Measurements from ENCODE around the gene ELAC1. TPM values are rescaled to one million over a fixed set of nuclear protein-coding genes. Genes with fewer than 3 reads are reported as not detected.
"Not testable (repeated sequence)": the region's sequence is repeated elsewhere in the genome, so short reads cannot be mapped to it uniquely, and the experiment has no call there.

Gene ELAC1
- 13.3 TPM for polyA plus RNA-seq

- peaks cover 6% of the 10 kb centered on the region for H3K36me3 Mint-ChIP-seq
- peaks cover 2 to 8% (median 6%) of the 10 kb centered on the region in 3 donors for H3K9me3 Mint-ChIP-seq
- H3K27ac Mint-ChIP-seq, result peak within 1 kb of the TSS; percentile 88 to 94 (median 90)
- H3K4me3 Mint-ChIP-seq, result peak within 1 kb of the TSS; percentile 90 to 98 (median 95)
- no peaks in the 10 kb centered on the region for H3K27me3 Mint-ChIP-seq
- peaks cover 9 to 21% (median 13%) of the 10 kb centered on the region in 3 donors for H3K4me1 Mint-ChIP-seq
These were observed at the start of gene ELAC1 for GRCh38 chr18:50967714-50968661. TSS of gene ELAC1 (plus strand) at chr18:50968040. CDS start at chr18:50974405, 6,365 bp downstream.

GRCh38 chr18:50918153-50918552, 49.7 kb upstream of the ELAC1 start:
- no peaks in the 10 kb centered on the region for H3K27me3 Mint-ChIP-seq
- H3K9me3 Mint-ChIP-seq, result no peaks in the 10 kb centered on the region
- H3K36me3 Mint-ChIP-seq, result peaks cover 7% of the 10 kb centered on the region
- H3K4me3 Mint-ChIP-seq, result no peak overlapping the region
- peak overlapping the region in 1 of 3 donors; percentile 54 for H3K27ac Mint-ChIP-seq
- H3K4me1 Mint-ChIP-seq, result peaks cover 0 to 3% (median 0%) of the 10 kb centered on the region in 3 donors

GRCh38 chr18:50924372-50924771, 43.5 kb upstream of the ELAC1 start:
- Mint-ChIP-seq H3K27me3 (no peaks in the 10 kb centered on the region), H3K36me3 (peaks cover 17% of the 10 kb centered on the region), H3K4me1 (no peaks in the 10 kb centered on the region), H3K9me3 (peaks cover 0 to 9% (median 0%) of the 10 kb centered on the region in 3 donors), H3K27ac (no peak overlapping the region), H3K4me3 (no peak overlapping the region)

- Mint-ChIP-seq H3K27me3 (no peaks in the 10 kb centered on the region), H3K4me3 (peak overlapping the region in 1 of 4 donors; percentile 37), H3K4me1 (no peaks in the 10 kb centered on the region), H3K36me3 (peaks cover 17% of the 10 kb centered on the region), H3K27ac (no peak overlapping the region), H3K9me3 (peaks cover 0 to 9% (median 0%) of the 10 kb centered on the region in 3 donors)
These were observed 41.3 kb upstream of the ELAC1 start for GRCh38 chr18:50926521-50926920.

- peaks cover 0 to 9% (median 0%) of the 10 kb centered on the region in 3 donors for H3K9me3 Mint-ChIP-seq
- H3K27ac Mint-ChIP-seq, result no peak overlapping the region
- no peaks in the 10 kb centered on the region for H3K4me1 Mint-ChIP-seq
- peaks cover 15% of the 10 kb centered on the region for H3K36me3 Mint-ChIP-seq
- H3K27me3 Mint-ChIP-seq, result no peaks in the 10 kb centered on the region
- no peak overlapping the region for H3K4me3 Mint-ChIP-seq
These were observed 39.3 kb upstream of the ELAC1 start for GRCh38 chr18:50928551-50928950.

- peaks cover 5% of the 10 kb centered on the region for H3K36me3 Mint-ChIP-seq
- no peaks in the 10 kb centered on the region for H3K9me3 Mint-ChIP-seq
- peaks cover 1 to 8% (median 2%) of the 10 kb centered on the region in 3 donors for H3K4me1 Mint-ChIP-seq
- H3K27ac Mint-ChIP-seq, result no peak overlapping the region
- no peak overlapping the region for H3K4me3 Mint-ChIP-seq
- no peaks in the 10 kb centered on the region for H3K27me3 Mint-ChIP-seq
These were observed 34.2 kb upstream of the ELAC1 start for GRCh38 chr18:50933684-50934083.

- Mint-ChIP-seq H3K36me3 (peaks cover 2% of the 10 kb centered on the region), H3K9me3 (no peaks in the 10 kb centered on the region), H3K27ac (no peak overlapping the region), H3K4me3 (no peak overlapping the region), H3K4me1 (peaks cover 1 to 8% (median 2%) of the 10 kb centered on the region in 3 donors), H3K27me3 (no peaks in the 10 kb centered on the region)
These were observed 33.2 kb upstream of the ELAC1 start for GRCh38 chr18:50934545-50935211.

- no peaks in the 10 kb centered on the region for H3K27me3 Mint-ChIP-seq
- no peaks in the 10 kb centered on the region for H3K9me3 Mint-ChIP-seq
- no peak overlapping the region for H3K4me3 Mint-ChIP-seq
- peaks cover 2% of the 10 kb centered on the region for H3K36me3 Mint-ChIP-seq
- H3K4me1 Mint-ChIP-seq, result peaks cover 1 to 8% (median 2%) of the 10 kb centered on the region in 3 donors
- H3K27ac Mint-ChIP-seq, result no peak overlapping the region
These were observed 32.2 kb upstream of the ELAC1 start for GRCh38 chr18:50935493-50936191.

GRCh38 chr18:50937183-50937582, 30.7 kb upstream of the ELAC1 start:
- Mint-ChIP-seq H3K4me3 (no peak overlapping the region), H3K27me3 (no peaks in the 10 kb centered on the region), H3K36me3 (peaks cover 2% of the 10 kb centered on the region), H3K4me1 (peaks cover 1 to 8% (median 2%) of the 10 kb centered on the region in 3 donors), H3K9me3 (no peaks in the 10 kb centered on the region), H3K27ac (peak overlapping the region in 1 of 3 donors; percentile 74)

- Mint-ChIP-seq H3K4me3 (no peak overlapping the region), H3K27me3 (no peaks in the 10 kb centered on the region), H3K9me3 (no peaks in the 10 kb centered on the region), H3K36me3 (peaks cover 2% of the 10 kb centered on the region), H3K4me1 (peaks cover 1 to 8% (median 2%) of the 10 kb centered on the region in 3 donors), H3K27ac (peak overlapping the region in 2 of 3 donors; percentile 8 to 60)
These were observed 28.9 kb upstream of the ELAC1 start for GRCh38 chr18:50938912-50939311.

- H3K4me1 Mint-ChIP-seq, result no peaks in the 10 kb centered on the region
- no peaks in the 10 kb centered on the region for H3K27me3 Mint-ChIP-seq
- H3K27ac Mint-ChIP-seq, result no peak overlapping the region
- H3K4me3 Mint-ChIP-seq, result no peak overlapping the region
- no peaks in the 10 kb centered on the region for H3K9me3 Mint-ChIP-seq
- peaks cover 5% of the 10 kb centered on the region for H3K36me3 Mint-ChIP-seq
These were observed 23.5 kb upstream of the ELAC1 start for GRCh38 chr18:50944245-50944932.

- not testable (repeated sequence) for H3K36me3 Mint-ChIP-seq
These were observed 21.9 kb upstream of the ELAC1 start for GRCh38 chr18:50945918-50946317.

GRCh38 chr18:50947899-50948298, 19.9 kb upstream of the ELAC1 start:
- Mint-ChIP-seq H3K4me1 (no peaks in the 10 kb centered on the region), H3K9me3 (no peaks in the 10 kb centered on the region), H3K36me3 (peaks cover 5% of the 10 kb centered on the region), H3K4me3 (no peak overlapping the region), H3K27me3 (no peaks in the 10 kb centered on the region), H3K27ac (no peak overlapping the region)

More at GRCh38 chr18:50945918-50946317, 21.9 kb upstream of the ELAC1 start:
- not testable (repeated sequence) for H3K4me3 Mint-ChIP-seq, H3K27ac Mint-ChIP-seq, H3K4me1 Mint-ChIP-seq, H3K27me3 Mint-ChIP-seq, H3K9me3 Mint-ChIP-seq

GRCh38 chr18:50949185-50949584, 18.7 kb upstream of the ELAC1 start:
- H3K36me3 Mint-ChIP-seq, result peaks cover 5% of the 10 kb centered on the region
- H3K9me3 Mint-ChIP-seq, result no peaks in the 10 kb centered on the region
- no peaks in the 10 kb centered on the region for H3K4me1 Mint-ChIP-seq
- H3K4me3 Mint-ChIP-seq, result no peak overlapping the region
- no peak overlapping the region for H3K27ac Mint-ChIP-seq
- no peaks in the 10 kb centered on the region for H3K27me3 Mint-ChIP-seq
